Hippocampal formation (tissue), 2 donors: ENCODE measurements around the gene PAPSS2.

Experiments
- DNase-seq, 2 donors: peaks; one replicate each; lab custom pipeline; 2025; lab: John Stamatoyannopoulos, UW

The PAPSS2 gene

DNA sequence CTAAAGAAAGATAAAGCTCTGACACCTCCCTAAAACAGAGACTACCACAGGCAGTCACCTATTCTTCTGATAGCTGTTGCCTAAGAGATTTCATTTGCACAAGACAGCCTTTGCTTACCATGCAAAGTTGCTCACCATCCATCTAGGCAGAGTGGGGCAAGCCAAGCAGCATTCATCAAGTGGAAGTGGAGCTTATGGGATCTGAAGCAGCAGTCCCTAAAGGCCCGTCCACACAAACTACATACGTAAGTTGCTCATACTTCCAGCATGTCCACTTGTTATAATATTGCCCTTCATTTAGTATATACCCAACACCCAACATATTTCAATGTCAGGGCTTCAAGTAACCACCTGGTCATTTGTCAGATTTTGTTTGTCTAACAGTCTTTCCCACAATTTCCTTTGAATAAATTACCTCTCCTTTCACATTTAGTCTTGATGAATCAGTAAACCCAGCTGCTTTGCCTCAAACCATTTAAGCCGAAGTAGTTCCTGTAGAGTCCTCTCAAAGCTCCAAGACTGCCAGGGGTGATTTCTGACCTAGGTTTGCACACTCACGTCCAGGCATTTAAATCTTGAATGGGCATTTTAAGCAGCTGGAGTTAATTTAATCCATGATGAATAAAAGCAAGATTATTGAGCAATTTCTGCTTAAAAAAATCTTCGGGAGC lies 90.5 kb downstream of the PAPSS2 start:
- DNase-seq = no peak

GRCh38 chr10:87750817-87751216 lies 91.1 kb downstream of the PAPSS2 start:
- DNase-seq = no peak

DNA sequence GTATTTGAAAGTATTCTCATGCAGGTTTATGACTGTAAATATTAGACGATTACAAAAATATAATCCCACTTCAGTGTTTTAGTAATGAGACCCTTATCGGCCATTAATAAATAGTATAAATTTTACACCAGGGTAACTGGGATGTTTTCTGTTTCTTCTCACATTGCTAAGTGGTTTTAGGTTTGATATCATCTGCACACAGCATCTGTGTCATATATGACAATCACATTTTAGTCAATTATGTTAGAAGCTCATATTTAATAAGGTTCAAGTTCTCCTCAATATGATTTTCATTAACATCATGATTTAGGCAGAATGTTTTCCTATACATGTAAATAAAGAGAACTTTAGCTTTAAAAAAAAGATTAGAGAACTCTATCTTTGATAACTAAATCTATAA lies 91.6 kb downstream of the PAPSS2 start:
- no peak for DNase-seq

GRCh38 chr10:87752566-87752965 lies 92.9 kb downstream of the PAPSS2 start:
- no peak for DNase-seq

- no peak for DNase-seq
These were observed 94.6 kb downstream of the PAPSS2 start for GRCh38 chr10:87753995-87754866.

DNA sequence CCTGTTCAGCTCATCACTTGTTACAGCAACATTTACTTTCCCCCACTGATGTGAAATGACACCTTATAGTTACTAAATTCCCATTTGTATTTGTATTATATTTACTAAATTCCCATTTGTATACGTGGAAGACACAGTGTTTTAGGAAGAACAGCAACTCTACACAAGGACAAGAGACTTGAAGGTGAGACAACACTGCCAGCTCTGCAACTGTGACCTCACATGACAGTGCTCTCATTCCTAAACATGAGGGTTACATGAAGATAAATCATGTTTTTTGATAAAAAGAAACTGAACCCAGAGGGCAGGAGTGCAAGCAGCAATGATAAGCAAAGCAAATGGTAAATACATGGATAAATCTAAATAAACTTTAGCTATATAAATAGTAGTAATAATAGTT lies 98.0 kb downstream of the PAPSS2 start:
- no peak for DNase-seq

DNA sequence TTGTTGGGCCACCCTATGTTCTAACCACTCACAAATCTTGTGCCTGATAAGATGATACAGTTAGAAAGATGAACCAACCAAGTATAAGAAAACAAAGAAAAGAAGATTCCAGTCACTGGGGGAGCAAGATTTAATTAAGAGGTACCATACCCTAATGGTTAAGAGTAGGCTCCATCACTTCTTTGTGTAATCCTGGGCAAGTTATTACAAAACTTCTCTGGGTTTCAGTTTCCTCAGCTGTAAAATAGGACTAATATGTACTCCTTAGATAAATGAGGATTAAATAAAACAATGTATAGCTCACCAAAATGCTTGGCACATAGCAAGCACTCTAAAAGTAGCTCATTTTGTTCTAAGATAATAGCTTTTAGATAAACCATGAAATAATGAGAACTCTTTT lies 99.9 kb downstream of the PAPSS2 start:
- DNase-seq = no peak

DNA sequence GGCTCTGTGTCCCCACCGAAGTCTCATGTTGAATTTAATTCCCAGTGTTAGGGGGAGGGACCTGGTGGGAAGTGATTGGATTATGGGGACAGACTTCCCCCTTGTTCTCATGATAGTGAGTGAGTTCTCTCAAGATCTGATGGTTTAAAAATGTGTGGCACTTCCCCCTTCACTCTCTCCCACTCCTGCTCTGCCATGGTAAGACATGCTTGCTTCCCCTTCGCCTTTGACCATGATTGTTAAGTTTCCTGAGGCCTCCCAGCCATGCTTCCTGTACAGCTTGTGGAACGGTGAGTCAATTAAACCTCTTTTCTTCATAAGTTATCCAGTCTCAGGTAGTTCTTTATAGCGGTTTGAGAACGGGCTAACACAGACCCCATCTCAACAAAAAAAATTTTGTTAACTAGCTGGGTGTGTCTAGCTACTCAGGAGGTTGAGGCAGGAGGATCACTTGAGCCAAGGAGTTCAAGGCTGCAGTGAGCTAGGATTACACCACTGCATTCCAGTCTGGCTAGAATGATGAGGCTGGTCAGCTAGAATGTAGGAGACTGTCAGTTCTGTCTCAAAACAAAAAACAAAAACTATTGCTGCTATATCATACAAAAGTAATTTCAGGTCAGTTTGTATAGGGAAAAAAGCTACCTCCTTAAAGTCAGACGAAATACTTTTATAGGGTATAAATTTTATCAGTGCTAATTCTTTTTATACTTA lies 100.7 kb downstream of the PAPSS2 start:
- no peak for DNase-seq

GRCh38 chr10:87761153-87761552 lies 101.5 kb downstream of the PAPSS2 start:
- DNase-seq = no peak

DNA sequence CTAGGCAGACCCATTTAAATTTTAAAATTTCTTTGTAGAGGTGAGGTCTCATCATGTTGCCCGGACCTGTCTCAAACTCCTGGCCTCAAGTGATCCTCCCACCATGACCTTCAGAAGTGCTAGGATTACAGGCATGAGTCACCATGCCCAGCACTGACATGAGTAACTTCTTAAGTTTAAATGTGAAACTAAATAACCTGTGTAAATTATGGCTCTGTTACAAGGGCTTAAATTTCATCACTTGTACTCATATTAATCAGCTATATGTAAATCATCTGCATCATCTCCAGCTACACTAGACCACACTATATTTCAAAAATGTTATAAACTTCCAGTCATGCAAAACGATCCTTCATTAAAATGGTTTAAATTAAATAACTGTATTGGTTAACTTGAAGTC lies 102.2 kb downstream of the PAPSS2 start:
- DNase-seq = no peak

GRCh38 chr10:87763086-87763861 lies 103.6 kb downstream of the PAPSS2 start:
- no peak for DNase-seq

DNA sequence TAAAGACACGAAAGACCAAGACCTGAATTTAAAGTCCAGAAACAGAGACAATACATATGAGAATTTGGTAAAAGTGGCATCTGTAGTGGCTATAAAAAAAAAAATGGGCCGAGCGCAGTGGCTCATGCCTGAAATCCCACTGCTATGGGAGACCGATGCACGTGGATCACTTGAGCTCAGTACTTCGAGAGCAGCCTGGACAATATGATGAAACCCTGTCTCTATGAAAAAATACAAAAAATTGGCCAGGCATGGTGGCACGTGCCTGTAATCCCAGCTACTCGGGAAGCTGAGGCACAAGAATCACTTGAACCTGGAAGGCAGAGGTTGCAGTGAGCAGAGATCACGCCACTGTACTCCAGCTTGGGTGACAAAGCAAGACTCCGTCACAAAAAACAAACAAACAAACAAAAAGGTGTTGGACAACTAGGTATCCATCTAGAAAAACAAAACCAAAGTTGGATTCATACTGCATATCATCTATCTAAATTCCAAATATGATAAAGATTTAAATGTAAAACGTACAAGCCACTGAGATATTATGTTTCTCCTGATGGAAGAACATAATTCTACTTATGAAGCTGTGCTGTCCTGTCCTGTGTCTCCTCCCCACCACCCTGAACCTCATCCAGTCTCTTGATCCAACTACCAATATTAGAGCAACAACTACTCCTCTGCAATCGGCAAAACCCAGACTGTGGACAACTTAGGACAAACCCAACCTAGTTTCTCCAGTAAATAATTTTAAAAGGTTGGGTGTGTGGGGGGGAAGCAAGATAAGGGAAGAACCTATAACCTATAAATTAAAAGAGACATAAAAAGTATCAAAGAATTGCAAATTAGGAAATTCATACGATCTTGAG lies 104.6 kb downstream of the PAPSS2 start:
- no peak for DNase-seq

DNA sequence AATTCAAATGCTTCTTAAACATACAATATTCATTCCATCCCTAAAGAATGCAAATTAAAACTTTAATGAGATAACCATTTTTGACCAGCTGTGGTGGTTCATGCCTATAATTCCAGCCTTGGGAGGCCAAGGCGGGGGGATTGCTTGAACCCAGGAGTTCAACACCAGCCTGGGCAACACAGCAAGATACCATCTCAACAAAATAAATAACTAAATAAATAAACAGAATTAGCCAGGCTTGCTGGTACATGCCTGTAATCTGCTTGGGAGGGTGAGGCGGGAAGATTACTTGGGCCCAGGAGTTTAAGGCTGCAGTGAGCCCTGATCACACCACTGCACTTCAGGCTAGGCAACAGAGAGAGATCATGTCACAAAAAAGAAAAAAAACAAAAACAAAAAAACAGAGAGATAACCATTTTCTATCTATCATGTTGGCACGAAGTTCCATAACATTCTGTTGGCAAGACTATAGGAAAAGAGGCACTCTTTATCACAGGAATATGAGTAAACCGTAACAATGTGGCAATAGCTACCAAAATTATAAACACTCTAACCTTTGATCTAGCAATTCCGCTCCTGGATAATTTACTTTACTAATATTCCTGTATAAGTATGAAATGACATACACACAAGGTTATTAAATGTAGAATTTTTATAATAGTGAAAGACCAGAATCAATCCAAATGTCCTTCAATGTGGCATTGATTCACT lies 106.1 kb downstream of the PAPSS2 start:
- DNase-seq = no peak

DNA sequence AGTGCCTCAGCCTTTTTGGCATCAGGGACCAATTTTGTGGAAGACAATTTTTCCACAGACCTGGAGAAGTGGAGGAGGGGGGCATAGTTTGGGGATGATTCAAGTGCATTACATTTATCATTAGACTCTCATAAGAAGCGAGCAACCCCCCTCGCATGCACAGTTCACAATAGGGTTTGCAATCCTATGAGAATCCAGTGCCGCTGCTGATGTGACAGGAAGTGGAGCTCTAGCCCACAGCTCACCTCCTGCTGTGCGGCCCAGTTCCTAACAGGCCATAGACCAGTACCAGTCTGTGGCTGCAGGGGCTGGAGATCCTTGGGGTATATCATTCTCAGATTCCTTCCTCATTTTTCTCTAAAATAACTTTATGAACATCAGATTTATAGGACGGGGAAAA lies 107.6 kb downstream of the PAPSS2 start:
- DNase-seq = no peak

DNA sequence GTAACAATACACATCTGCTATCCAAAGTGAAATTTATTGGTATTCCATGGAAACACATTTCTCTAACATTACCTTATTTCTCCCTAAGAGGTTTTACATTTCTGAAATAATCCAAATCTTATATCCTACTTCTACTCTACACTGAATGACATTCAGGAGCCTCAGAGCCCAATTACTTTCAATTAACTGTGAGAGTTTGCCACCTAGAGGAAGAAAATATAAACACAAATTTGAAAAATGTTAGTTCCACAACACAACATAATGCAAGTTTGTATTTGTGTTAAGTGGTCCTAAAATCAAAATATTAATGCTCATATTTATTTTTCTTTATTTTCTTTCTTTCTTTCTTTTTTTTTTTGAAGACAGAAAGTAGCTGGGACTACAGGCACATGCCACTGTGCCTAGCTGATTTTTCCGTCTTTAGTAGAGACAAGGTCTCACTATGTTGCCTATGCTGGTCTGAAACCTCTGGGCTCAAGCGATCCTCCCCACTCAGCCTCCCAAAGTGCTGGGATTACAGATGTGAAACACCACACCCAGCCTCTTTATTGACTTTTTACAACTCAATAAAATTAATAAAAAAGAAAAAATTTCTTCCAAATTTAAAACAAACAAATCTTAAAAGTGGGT lies 112.3 kb downstream of the PAPSS2 start:
- peak in 1 of 2 donors; percentile 14 for DNase-seq

GRCh38 chr10:87775766-87776165 lies 116.1 kb downstream of the PAPSS2 start:
- no peak for DNase-seq

DNA sequence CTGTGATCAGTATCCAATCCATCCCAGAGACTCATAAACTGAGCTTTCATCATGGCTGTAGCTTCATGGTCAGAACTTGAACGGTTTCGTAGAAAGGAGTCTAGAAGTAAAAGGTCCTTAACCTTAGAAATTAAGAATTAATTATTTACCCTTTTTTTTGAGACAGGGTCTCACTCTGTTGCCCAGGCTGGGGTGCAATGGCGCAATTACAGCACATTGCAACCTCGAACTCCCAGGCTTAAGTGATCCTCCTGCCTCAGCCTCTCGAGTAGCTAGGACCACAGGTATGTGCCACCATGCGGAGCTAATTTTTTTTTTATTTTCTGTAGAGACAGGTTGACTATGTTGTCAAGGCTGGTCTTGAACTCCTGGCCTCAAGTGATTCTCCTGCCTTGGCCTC lies 116.7 kb downstream of the PAPSS2 start:
- no peak for DNase-seq

- no peak for DNase-seq
These were observed 121.9 kb downstream of the PAPSS2 start for GRCh38 chr10:87781545-87781944.

DNA sequence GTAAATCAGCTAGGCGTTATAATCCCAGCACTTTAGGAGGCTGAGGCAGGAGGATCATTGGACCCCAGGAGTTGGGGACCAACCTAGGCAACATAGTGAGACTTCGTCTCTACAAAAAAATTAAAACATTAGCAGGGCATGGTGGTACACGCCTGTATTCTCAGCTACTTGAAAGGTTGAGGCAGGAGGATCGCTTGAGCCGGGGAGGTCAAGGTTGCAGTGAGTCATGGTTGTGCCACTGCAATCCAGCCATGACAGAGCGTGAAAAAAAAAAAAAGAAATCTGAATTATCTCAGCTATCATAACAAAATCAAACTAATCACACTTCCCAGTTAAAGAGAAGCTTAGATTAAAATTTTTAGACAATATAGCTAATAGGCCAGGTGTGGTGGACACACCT lies 123.0 kb downstream of the PAPSS2 start:
- no peak for DNase-seq

- no peak for DNase-seq
These were observed 126.7 kb downstream of the PAPSS2 start for GRCh38 chr10:87786421-87786820.
